Activated T-cell treated with anti-CD3 and anti-CD28 coated beads, Interleukin-2, amount 50 U/mL, for 1 hour (primary cell): ENCODE data around the gene CUX1.

Experiments
- DNase-seq: peaks from one replicate; pipeline ENCODE4 v3.0.0-alpha.2; 2020

CUX1 gene

DNA sequence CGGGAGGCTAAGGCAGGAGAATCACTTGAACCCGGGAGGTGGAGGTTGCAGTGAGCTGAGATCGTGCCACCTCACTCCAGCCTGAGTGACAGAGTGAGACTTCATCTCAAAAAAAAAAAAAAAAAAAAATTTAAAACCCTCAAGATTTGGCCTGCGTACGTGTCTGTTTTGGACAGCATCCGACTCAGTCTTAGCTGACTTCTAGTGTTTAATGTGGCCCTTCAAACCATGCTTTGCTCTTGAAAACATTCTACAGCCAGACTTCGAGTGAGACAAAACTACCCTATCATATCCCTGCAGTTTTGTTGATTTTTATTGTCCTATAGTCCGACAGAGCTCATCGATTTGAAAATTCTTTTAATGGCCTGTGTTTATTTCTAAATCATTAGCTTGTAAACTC, 242.1 kb downstream of the CUX1 start:
- DNase-seq = no peak

DNA sequence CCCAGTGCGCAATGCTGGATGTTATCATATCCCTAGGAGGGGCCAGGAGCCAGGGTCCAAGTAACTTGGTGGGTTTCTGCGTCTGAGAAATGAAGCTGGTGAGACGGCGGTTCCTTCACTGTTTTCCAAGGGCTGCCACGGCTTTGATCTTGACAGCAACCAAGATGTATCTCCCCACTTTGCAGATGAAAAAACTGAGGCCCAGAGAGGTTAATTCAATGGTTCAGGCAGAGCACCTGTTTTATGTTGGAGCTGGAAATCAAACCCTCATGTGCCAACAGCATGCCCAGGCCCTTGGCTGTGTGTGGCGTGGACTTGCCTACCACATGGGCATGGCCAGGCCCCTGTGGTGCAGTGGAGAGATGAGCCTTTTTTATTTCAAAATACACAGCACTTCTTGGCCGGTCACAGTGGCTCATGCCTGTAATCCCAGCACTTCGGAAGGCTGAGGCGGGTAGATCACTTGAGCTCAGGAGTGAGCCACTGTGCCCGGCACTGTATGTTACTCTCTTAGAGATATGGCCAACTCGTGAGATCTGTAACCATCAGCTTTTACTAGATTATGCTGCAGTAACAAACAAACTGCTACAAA, 244.0 kb downstream of the CUX1 start:
- no peak for DNase-seq

DNA sequence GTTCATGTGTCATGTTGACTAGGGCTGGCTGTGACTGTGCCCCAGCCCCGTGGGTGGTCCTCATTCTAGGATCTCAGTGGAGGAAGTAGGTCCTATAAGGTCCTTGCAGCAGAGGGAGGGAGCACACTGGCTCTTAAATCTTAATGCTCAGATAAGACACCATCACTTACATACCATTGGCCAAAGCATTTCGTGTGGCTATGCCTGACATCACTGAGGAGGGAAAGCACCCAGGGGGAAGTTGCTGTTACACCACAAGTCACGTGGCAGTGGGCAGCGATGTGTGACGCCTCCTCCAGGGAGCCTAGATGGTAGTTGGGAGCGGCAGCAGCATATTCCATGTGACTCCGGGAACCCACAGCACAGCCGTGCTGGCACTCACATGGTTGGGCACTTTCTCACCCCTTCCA, 244.6 kb downstream of the CUX1 start:
- DNase-seq = no peak

DNA sequence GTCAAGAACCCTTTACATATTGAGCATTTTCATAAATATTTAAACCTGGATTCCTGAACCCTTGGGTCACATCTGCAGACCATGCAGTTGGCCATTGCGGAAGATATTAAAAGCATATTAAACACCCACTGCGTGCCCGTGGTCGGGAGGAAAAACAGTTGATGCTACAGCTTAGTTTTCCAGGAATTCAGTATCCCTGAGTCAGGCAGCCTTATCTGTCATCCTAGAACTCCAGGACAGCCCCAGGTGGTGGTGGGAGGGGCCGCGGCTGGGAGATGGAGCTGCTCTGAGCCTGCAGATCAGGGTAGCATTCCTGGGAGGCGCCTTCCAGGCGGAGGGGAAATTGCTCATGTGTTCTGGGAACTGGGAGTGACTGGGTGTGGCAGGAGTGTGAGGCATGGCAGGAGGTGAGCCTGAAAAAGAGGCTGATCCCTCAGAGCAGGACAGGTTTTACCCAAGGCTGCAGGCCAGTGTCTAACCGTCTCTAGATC, 246.3 kb downstream of the CUX1 start:
- DNase-seq = no peak

DNA sequence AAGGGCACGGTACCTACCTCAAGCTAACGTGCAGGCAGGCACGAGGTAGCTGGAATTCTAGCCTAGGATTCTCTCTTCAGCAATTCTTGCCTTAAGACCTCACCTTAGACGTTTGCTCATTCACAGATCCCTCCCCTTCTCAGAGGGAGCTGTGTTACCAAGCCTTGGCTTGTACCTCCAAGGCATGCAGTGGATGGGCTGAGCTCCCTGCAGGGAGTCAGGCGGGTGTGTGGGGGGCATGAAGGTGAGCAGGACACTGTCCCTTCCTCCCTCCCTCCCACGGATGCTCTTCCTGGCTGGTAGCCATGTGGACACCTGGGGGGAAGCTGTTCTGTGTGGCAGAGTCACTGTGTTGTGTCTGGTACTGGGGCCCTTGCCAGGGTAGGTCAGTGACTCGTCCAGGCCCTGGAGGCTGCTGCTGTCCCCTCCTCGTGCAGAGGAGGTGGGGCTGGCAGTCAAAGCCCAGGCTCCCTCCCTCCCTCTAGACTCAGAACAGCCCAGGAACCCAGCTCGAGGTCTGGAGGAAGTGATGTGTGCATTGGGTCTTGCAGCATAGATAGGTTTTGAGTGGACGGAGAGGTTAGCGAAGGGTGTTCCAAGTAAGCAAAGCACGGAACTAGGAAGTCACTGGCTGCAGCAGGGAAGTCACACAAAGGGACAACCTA, 247.1 kb downstream of the CUX1 start:
- no peak for DNase-seq

DNA sequence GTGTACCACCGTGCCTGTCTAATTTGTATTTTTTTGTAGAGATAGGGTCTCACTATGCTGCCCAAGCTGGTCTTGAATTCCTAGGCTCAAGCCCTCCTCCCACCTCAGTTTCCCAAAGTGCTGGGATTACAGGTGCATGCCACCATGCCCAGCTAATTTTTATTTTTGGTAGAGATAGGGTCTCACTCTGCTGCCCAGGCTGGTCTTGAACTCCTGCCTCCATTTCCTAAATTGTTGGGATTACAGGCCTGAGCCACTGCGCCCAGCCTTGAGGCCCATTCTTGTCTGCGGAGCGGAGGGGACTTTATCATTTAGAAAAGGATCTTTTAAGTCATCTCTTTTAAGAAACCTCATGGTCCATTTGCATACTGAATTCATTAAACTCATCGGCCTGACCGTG, 247.8 kb downstream of the CUX1 start:
- no peak for DNase-seq

DNA sequence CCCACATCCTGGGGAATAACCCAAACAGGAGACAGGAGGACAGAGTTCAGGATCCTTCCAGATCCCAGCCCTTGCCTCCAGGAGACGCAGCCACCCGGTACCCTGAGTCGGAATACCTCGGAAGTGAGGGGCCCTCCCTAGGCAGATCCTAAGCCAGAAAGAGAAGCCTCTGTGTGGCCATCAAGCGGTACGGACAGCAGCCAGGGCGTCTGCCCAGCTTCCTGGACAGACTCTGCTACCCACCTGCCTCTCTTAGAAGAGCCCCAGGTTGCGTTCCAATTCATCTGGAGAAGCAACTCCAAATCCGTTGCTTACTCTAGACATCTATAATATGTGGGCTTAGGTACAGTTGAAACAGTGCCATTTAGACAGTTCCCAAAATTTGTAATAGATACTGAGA, 249.1 kb downstream of the CUX1 start:
- DNase-seq = no peak

DNA sequence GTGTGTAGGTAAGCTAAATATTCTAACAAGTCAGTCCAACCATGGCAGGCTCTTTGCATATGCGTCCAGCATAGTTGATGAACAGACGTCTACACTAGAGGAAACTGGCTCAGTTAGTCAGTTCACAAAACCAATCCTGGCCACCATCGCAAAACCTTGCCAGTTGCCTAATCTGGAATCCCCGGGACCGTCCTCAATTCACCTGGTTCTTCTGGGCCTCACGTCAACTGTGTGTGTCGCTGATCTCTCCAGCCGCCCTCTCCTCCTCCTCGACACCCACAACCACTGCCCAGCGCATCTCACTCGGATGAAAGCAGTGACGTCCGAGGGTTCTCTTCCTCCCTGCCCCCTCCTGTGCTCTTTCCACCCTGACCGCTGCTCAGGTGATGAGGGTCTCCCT, 251.4 kb downstream of the CUX1 start:
- no peak for DNase-seq

DNA sequence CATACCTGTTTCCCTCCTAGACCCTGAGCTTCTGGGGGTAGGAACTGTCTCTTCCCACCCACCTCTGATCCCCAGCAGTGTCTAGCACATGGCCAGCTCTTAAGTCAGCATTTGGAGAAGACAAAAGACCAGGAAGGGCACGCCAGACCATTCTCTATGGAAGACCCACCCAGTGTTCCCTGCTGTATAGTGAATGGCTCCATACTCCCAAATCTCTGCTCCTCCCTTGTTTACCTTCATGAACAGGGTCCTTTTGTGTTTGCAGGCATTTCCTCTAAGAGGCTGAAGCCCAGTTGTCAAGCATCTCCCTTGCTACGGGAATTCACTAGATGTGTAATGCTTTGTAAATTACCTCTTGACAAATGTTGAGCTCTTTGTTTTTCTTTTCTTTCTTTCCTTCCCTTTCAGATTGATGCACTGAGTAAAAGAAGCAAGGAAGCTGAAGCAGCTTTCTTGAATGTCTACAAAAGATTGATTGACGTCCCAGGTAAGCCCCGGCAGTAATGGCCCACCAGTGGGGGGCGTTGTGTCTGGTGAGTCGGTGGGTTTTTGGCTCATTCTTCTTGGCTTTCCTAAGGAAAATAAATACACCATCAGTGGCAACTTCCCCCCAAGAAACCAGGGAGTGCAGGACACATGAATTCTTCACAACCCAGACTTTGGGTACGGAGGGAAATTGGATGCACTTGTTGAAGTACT, 252.7 kb downstream of the CUX1 start:
- no peak for DNase-seq

DNA sequence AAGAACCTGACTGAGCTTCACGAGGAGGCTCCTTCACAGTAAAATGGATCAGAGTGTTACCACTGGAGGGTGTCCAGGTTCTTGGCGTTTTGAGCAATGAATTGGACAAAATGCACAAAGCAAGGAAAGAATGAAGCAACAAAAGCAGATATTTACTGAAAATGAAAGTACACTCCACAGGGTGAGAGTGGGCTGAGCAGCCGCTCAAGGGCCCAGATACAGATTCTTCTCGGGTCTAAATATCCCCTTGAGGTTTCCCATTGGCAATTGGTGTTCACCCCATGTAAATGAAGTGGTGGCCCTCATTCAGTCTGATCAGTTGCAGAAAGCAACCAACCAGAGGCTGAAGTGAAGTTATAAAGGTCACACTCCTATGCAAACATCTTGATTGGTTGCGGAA, 254.6 kb downstream of the CUX1 start:
- DNase-seq = no peak

DNA sequence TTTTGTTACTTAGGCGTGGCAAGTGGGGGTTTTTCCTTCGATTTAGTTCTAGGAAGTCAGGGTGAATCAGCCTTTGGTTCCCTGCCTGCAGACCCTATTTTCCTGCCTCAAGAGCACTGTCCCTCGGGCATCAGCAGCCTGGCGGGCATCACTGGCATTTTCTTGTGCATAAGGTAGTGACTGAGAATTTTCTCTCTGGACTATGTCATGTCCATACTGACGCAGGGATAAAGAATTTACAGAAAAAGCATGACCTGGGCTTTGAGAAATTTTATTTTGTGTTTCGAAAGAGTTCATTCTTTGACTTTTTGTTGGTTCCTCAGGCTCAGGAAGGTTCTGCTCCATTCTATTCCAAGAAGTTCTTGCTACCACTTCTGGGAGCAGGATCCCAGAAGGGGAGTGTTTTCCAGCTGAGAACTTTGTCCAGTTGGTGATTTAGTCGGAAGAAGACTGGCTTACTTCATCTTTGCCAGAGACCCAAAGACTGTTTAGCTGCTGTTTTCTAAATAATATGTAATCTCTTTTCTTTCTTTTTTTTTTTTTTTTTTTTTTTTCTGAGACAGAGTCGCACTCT, 255.3 kb downstream of the CUX1 start:
- no peak for DNase-seq

DNA sequence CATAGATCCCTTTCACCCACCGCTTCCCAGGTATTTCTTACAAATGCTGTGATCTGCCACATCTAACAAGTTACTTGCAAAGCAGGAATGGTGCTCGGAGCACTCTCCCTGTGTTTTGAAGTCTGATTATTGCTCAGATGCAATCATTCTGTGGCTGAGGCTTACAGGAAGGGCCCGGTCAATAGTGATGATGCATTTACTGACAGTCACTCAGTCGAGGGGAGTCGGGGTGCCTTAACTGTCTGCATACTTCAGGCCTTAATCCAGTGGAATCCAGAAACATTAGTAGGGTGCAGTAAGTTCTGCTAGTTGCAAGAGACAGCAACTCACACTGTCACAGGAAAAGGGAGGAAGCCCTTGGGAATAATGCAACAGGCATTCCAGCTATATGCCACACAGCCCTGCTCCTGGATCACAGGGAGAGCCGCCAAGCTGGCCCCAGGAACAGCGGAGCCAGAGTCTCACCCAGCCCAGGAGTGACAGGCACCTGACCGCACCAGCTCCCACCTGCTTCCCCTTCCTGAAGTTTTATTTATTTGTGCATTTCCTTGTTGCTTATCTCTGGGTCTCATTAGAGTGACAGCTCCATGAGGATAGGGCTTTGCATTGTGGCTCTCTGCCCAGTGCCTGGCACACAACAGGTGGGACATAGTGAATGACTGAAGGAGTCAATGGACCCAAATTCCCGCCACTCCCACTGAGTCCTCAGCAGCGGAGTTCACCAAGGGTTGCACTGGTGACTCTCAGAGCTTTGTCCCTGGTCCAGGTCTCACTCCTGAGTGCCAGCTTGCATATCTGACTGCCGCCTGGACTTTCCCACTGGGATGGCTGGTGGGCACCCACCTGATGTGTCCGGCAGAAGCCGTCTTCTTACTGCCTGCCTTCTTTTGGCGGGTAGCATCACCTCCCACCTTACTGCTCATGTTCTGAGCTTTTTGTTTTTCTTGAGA, 256.8 kb downstream of the CUX1 start:
- no peak for DNase-seq

DNA sequence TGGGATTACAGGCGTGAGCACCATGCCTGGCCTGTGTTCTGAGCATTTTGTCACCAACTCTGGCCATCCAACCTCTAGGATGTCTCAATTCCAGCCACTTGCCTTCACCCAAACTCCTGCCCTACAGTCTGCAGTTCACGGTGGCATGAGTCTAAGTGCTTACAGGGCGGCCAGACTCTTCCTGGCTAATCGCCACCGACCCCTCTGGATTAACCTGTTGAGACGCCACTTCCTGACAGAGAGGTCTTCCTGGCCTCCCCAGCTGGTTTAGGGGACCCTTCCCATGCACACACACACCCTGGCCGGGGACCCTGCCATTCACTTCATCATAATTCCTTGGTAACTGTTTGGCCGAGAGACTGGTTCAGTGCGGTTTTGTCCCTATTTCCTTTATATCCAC, 257.7 kb downstream of the CUX1 start:
- no peak for DNase-seq

DNA sequence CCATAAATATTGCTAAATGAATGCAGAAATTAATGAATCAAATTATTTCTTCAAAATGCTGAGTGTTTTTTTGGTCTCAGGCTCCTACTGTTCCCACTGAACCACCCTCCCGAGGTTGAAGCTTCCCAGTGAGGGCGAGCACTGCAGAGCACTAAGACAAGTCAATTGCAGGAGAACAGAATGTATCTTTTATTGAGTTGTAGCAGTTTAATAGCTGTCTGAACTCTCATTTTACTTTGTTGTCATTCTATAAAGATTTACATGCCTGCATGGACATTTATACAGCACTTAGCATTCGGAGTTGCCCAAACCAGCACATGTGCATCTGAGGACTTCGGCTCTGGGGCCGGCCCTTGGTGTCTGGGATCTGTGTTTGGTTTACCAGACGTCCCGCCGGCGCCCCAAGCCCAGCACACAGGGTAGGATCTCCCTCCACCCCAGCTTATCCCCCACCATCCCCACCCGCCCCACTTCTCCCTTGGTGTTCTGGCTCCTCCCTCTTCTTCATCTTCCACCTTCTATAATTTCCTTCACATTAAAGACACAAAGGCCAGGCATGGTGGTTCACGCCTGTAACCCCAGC, 258.2 kb downstream of the CUX1 start:
- DNase-seq = no peak

DNA sequence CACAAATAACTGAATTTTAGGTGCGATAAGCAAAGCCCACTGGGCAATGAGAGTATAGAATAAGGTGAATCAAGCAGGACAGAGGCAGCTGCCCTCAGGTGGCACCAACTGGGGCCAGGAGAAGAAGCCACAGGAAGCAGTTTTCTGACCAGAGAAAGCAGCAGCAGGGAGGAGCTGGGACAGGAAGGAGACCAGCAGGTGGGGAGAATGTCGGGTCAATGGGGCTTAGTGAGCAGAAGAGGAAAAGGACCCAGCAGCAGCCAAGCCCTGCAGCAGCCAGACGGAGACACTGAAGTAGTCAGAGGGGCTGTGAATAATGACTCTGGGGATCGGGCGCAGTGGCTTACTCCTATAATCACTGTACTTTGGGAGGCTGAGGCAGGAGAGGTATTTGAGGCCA, 259.7 kb downstream of the CUX1 start:
- DNase-seq = no peak

DNA sequence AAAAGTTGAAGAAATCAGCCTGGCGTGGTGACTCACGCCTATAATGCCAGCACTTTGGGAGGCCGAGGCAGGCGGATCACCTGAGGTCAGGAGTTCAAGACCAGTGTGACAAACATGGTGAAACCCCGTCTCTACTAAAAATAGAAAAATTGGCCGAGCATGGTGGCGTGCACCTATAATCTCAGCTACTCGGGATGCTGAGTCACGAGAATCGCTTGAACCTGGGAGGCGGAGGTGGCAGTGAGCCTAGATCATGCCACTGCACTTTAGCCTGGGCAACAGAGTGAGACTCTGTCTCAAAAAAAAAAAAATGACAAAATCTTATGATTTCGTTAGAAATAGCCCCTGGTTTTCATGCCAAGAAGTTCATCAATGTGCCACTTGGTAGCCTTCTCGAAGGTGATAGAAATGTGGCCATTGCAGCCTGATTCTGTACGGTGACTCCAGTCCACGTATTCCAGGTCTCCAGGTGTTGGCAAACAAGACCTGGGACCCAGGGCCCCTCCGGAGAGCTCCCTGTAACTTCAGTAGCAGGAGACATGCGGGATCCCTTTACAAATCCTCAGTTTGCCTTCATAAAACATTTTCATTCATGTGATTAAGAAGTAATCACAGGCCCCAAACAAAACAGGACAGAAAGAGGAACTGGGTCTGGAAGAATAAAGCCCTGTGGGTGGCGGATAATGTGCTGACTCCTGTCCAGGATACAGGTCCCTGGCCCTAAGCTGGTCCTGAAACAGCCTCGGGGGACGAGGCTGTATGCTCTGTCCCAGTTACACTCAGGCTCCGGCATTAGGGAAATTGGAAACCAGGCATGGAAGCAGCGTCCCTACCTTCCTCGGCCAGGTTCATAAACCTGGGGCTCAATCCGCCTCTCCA, 262.0 kb downstream of the CUX1 start:
- DNase-seq = no peak

DNA sequence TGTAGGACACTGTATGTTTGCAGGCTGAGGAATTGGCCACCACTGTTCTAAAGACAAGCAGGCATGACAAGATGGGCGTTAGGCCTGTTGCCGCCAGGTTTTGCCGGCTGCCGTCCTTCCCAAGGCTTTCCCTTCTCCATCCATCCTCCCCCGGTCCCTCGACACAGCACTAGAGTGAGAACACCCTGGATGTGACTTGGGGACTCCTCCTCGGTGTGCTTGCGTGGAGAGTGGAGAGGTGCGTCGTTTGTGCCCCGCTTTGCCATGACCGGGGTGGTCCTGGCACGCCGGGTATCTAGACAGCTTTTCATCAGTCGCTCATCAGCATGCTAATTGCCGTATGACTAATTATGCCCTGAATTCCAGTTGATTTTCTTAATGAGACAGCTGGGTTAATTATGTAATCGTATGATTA, 262.6 kb downstream of the CUX1 start:
- DNase-seq = no peak

DNA sequence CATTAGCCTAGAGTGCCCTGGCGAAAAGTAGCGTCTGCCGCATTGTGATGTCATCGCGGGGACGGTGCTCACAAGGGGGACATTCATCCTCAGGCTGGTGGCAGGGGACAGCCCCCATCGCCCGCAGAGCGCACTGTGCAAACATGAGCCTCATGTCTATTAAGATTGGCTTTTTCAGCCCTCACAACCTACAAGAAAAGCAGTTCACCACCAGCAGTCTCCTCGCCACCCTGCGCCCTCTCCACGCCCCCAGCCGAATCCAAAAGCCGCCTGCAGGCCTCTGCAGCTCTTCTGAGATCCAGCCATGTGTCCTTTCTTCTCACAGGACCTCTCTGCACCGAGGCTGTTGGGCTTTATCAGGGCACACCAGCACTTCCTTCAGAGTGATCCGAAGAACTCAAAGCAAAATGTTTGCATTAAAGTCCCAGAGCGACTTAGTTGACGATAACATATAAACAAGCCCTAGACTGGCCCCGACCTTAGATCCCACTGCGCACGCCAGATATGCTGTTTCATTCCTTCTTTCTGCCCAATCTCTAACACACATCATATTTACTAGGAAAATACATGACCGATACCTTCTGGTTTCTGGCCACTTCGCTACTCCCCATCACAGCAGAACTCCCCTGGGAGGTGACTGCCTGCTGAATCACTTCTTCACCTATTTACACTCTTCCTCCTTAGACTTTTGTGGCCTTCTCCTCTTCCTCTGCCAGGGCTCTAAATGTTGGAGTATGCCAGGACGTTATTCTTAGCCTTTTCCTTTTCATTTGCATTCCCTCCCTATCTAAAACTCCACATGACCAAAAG, 263.2 kb downstream of the CUX1 start:
- no peak for DNase-seq

DNA sequence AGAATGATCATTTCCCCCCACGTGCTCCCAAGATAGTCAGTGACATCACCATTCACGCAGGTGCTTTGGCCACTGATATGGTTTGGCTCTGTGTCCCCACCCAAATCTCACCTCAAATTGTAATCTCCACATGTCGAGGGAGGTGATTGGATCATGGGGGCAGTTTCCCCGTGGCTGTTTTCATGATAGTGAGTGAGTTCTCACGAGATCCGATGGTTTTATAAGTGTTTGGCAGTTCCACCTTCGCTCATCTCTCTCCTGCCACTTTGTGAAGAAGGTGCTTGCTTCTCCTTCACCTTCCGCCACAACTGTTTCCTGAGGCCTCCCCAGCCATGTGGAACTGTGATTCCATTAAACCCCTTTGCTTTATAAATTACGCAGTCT, 263.8 kb downstream of the CUX1 start:
- DNase-seq = no peak

DNA sequence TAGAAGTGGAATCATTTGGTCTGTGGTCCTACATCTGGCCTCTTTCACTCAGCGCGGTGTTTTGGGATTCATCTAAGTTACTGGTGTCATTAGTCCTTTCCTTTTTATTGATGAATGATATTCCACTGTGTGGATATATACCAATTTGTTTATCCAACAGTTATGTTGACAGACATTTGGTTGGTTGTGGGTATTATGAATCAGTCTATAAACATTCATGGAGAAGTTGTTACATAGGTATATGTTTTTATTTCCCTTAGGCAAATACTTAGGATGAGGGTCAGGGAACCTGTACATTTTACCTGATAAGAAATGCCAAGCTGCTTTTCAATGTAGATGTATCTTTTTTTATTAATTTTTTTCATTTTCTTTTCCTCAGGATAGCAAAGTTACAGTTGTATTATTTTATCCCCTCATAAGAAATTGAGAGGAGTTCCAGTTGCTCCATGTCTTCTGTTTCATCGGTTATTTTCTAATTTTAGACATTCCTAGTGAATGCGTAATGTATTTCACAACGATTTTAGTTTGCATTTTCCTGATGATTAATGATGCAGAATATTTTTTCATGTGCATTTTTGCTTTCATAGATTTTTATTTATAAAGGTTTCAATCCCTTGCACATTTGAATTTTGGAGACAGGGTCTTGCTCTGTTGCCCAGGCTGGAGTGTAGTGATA, 265.4 kb downstream of the CUX1 start:
- DNase-seq = no peak
